ENCODE measurements around the gene ETS1.

Gene ETS1

GRCh38 chr11:128496692-128497060, 90.7 kb downstream of the ETS1 start:
- ChIA-PET CTCF (interaction anchor here (0.7 kb wide), 1 partner anchor 24 kb away, joined by 3 read pairs; no protein-coding TSS in a partner anchor), POLR2A (no interaction called here)
- Histone ChIP-seq H3K9me3 (ENCODE audit: control insufficient read depth, insufficient read depth, low read depth, low read length) (no peaks in the 10 kb centered on the region), H3K27ac (ENCODE audit: extremely low read depth, low read depth, low read length) (no peak overlapping the region), H3K4me1 (ENCODE audit: control insufficient read depth, insufficient read depth, low read length) (peaks cover 5% of the 10 kb centered on the region; the same call in 1 of the 2 replicates), H3K4me3 (ENCODE audit: low read depth, low read length) (no peak overlapping the region), H3K36me3 (ENCODE audit: control insufficient read depth in 2 of 2, insufficient read depth in 1 of 2, low read length in 2 of 2) (no peaks in the 10 kb centered on the region)
- TF ChIP-seq MEIS1 (CRISPR knock-in tag; IDR thresholded peaks at IDR 0.05; ENCODE audit: borderline replicate concordance) = no peak
- no peak for TF ChIP-seq ZFP41 (tag by site-specific recombination; IDR thresholded peaks at IDR 0.05; ENCODE audit: borderline replicate concordance)

DNA sequence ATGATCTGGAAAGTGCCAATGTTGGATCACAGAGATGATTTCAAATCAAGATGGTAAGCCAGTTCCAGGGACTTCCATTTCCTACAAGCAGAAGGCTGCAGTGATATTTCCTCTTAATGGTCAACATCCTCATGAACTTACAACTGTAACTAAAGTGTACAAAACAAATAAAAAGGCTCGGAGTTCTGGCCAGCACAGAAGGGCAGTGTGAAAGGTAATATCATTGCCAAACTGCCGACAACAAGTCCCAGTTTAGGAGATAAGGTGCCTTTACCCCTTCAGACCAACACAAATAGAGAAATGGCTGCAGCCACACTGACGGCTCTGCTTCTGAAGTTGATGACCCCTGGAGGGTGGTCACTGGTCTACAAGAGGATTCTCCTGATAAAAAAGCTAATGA, 91.1 kb downstream of the ETS1 start:
- POLR2A ChIA-PET = no interaction called here
- peaks cover 5% of the 10 kb centered on the region; the same call in 1 of the 2 replicates for H3K4me1 ChIP-seq (ENCODE audit: control insufficient read depth, insufficient read depth, low read length)
- no peak overlapping the region for H3K4me3 ChIP-seq (ENCODE audit: low read depth, low read length)

DNA sequence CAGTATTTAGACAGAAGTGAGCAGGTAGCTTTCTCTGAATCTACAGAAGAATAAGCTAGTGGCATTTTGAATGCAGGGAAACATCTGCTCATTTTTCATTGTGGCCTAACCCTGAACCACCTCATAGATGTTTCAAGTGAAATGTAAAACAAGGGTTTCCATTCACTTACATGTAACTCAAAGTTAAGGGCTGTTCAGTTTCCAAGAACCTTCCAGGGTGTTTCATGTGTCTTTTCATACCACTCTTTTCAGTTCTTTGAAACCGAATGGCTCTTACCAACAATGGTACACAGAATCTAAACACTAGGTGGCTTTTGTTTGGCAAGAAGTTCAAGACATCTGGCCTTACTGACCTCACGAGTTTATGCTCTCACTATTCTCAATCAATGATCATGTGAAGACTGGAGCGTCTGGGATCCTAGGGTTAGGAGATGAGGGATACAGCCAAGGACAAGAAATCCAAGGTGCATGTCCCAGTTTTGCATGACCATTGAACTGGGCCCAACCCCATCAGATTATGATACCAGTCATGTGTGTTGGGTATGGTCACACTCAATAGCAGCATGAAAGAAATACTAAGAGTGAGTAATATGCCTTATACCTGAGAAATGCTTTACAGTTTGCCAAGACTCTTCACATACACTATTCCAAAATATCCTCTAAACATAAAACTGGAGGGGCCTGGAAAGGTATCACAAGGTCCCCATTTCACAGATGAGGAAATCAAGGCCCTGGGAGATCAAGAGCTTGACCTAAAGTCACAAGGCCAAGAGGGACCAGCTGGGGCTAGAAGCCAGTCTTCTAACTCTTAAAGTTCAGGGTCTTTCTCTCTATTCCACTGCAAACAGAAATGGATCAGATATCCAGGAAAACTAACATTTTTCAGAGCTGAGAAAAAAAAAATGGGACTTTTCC, 92.7 kb downstream of the ETS1 start:
- no peak overlapping the region for H3K27ac ChIP-seq (ENCODE audit: extremely low read depth, low read depth, low read length)
- no peaks in the 10 kb centered on the region for H3K9me3 ChIP-seq (ENCODE audit: control insufficient read depth, insufficient read depth, low read depth, low read length)
- peaks cover 5% of the 10 kb centered on the region; the same call in 1 of the 2 replicates for H3K4me1 ChIP-seq (ENCODE audit: control insufficient read depth, insufficient read depth, low read length)
- ChIA-PET POLR2A (no interaction called here), CTCF (interaction anchor here (0.5 kb wide), 1 partner anchor 461 kb away, joined by 3 read pairs; no protein-coding TSS in a partner anchor)
- H3K4me3 ChIP-seq (ENCODE audit: low read depth, low read length) = no peak overlapping the region
- peaks cover 0 to 7% of the 10 kb centered on the region in 2 experiments; a peak in 1 of 3 replicates for H3K36me3 ChIP-seq (ENCODE audit: control insufficient read depth in 2 of 2, insufficient read depth in 1 of 2, low read length in 2 of 2)
- TF ChIP-seq OSR2 (tag by site-specific recombination; IDR thresholded peaks at IDR 0.05) (no peak), BCL11B (tag by site-specific recombination; IDR thresholded peaks at IDR 0.05; ENCODE audit: low read depth) (no peak), ZFP69B (tag by site-specific recombination; IDR thresholded peaks at IDR 0.05) (no peak), REPIN1 (tag by site-specific recombination; IDR thresholded peaks at IDR 0.05; ENCODE audit: low read depth) (no peak), ZNF274 (IDR thresholded peaks at IDR 0.05; ENCODE audit: low read length) (no peak), ZNF274 (tag by site-specific recombination; IDR thresholded peaks at IDR 0.05; ENCODE audit: borderline replicate concordance) (no peak), ZNF19 (tag by site-specific recombination; IDR thresholded peaks at IDR 0.05; ENCODE audit: low read depth) (no peak), ZNF174 (tag by site-specific recombination; IDR thresholded peaks at IDR 0.05) (no peak), ZNF169 (tag by site-specific recombination; IDR thresholded peaks at IDR 0.05) (no peak), KLF7 (tag by site-specific recombination; IDR thresholded peaks at IDR 0.05; ENCODE audit: borderline replicate concordance) (no peak), OVOL3 (tag by site-specific recombination; IDR thresholded peaks at IDR 0.05) (no peak), ZBTB1 (tag by site-specific recombination; IDR thresholded peaks at IDR 0.05) (no peak), ZNF701 (tag by site-specific recombination; IDR thresholded peaks at IDR 0.05) (no peak), ZNF707 (tag by site-specific recombination; IDR thresholded peaks at IDR 0.05) (no peak)
- TF ChIP-seq, protein P1, sequence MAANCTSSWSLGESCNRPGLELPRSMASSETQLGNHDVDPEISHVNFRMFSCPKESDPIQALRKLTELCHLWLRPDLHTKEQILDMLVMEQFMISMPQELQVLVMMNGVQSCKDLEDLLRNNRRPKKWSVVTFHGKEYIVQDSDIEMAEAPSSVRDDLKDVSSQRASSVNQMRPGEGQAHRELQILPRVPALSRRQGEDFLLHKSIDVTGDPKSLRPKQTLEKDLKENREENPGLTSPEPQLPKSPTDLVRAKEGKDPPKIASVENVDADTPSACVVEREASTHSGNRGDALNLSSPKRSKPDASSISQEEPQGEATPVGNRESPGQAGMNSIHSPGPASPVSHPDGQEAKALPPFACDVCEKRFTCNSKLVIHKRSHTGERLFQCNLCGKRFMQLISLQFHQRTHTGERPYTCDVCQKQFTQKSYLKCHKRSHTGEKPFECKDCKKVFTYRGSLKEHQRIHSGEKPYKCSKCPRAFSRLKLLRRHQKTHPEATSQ (tag by site-specific recombination; IDR thresholded peaks at IDR 0.05) = no peak

More for the DNA sequence above, 91.1 kb downstream of the ETS1 start:
- no peaks in the 10 kb centered on the region for H3K36me3 ChIP-seq (ENCODE audit: control insufficient read depth in 2 of 2, insufficient read depth in 1 of 2, low read length in 2 of 2)
- CTCF ChIA-PET = interaction anchor here (0.7 kb wide), 1 partner anchor 24 kb away, joined by 3 read pairs; no protein-coding TSS in a partner anchor
- TF ChIP-seq, protein P2, sequence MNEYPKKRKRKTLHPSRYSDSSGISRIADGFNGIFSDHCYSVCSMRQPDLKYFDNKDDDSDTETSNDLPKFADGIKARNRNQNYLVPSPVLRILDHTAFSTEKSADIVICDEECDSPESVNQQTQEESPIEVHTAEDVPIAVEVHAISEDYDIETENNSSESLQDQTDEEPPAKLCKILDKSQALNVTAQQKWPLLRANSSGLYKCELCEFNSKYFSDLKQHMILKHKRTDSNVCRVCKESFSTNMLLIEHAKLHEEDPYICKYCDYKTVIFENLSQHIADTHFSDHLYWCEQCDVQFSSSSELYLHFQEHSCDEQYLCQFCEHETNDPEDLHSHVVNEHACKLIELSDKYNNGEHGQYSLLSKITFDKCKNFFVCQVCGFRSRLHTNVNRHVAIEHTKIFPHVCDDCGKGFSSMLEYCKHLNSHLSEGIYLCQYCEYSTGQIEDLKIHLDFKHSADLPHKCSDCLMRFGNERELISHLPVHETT (tag by site-specific recombination; IDR thresholded peaks at IDR 0.05) = no peak
- TF ChIP-seq ZNF16 (tag by site-specific recombination; IDR thresholded peaks at IDR 0.05; ENCODE audit: low read depth) (no peak), ZNF391 (tag by site-specific recombination; IDR thresholded peaks at IDR 0.05; ENCODE audit: borderline replicate concordance, low read depth) (no peak), ZNF311 (tag by site-specific recombination; IDR thresholded peaks at IDR 0.05; ENCODE audit: borderline replicate concordance) (no peak), ZBTB48 (tag by site-specific recombination; IDR thresholded peaks at IDR 0.05) (no peak), ZNF843 (tag by site-specific recombination; IDR thresholded peaks at IDR 0.05) (no peak)
- TF ChIP-seq, protein P3, sequence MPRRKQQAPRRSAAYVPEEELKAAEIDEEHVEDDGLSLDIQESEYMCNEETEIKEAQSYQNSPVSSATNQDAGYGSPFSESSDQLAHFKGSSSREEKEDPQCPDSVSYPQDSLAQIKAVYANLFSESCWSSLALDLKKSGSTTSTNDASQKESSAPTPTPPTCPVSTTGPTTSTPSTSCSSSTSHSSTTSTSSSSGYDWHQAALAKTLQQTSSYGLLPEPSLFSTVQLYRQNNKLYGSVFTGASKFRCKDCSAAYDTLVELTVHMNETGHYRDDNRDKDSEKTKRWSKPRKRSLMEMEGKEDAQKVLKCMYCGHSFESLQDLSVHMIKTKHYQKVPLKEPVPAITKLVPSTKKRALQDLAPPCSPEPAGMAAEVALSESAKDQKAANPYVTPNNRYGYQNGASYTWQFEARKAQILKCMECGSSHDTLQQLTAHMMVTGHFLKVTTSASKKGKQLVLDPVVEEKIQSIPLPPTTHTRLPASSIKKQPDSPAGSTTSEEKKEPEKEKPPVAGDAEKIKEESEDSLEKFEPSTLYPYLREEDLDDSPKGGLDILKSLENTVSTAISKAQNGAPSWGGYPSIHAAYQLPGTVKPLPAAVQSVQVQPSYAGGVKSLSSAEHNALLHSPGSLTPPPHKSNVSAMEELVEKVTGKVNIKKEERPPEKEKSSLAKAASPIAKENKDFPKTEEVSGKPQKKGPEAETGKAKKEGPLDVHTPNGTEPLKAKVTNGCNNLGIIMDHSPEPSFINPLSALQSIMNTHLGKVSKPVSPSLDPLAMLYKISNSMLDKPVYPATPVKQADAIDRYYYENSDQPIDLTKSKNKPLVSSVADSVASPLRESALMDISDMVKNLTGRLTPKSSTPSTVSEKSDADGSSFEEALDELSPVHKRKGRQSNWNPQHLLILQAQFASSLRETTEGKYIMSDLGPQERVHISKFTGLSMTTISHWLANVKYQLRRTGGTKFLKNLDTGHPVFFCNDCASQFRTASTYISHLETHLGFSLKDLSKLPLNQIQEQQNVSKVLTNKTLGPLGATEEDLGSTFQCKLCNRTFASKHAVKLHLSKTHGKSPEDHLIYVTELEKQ (tag by site-specific recombination; IDR thresholded peaks at IDR 0.05; ENCODE audit: borderline replicate concordance) = no peak
- no peak overlapping the region for H3K27ac ChIP-seq (ENCODE audit: extremely low read depth, low read depth, low read length)
- H3K9me3 ChIP-seq (ENCODE audit: control insufficient read depth, insufficient read depth, low read depth, low read length) = no peaks in the 10 kb centered on the region

Measured in HEK293 (cell line).